Measurements from ENCODE around the gene FASN. TPM values are rescaled to one million over a fixed set of nuclear protein-coding genes. Genes with fewer than 3 reads are reported as not detected.

The FASN gene
- total and polyA plus RNA-seq, 2 of the 13 experiments (the other 11 are each of a cell fraction or from before 2014, with no cell fraction given), result 51.7 to 101 TPM

DNA sequence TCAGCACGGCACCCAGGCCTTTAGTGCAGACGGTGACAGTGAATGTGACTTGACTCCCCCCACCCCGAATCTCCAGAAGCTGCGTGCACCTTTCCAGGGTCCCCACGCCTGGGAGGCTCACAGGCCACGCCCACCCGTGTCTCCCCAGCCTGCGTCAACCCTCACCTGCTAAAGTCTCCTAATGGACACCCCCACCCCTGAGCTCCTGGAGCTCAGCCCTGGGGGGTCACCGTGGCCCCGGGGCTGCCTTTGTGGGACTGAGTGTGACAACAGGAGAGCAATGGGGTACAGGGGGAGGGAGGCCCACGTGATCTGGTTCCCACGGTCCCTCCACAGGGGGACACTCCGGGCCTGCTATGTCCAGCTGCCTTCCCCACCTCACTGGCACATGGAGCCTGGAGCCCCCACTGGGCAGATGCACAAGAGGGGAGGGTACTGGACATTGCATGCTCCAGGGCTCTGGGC, 7.4 kb upstream of the FASN start (continued):
- TF ChIP-seq, protein P1, sequence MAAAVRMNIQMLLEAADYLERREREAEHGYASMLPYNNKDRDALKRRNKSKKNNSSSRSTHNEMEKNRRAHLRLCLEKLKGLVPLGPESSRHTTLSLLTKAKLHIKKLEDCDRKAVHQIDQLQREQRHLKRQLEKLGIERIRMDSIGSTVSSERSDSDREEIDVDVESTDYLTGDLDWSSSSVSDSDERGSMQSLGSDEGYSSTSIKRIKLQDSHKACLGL (CRISPR knock-in tag; IDR thresholded peaks at IDR 0.05), result no peak
- TF ChIP-seq RELA (CRISPR knock-in tag; IDR thresholded peaks at IDR 0.05) (no peak), NCOA2 (CRISPR knock-in tag; IDR thresholded peaks at IDR 0.05) (no peak), ZC3H13 (CRISPR knock-in tag; IDR thresholded peaks at IDR 0.05) (peak; percentile 17; the same call in 1 of the 2 replicates)
- TF ChIP-seq, protein P2, sequence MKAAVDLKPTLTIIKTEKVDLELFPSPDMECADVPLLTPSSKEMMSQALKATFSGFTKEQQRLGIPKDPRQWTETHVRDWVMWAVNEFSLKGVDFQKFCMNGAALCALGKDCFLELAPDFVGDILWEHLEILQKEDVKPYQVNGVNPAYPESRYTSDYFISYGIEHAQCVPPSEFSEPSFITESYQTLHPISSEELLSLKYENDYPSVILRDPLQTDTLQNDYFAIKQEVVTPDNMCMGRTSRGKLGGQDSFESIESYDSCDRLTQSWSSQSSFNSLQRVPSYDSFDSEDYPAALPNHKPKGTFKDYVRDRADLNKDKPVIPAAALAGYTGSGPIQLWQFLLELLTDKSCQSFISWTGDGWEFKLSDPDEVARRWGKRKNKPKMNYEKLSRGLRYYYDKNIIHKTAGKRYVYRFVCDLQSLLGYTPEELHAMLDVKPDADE (CRISPR knock-in tag; IDR thresholded peaks at IDR 0.05), result no peak
- TF ChIP-seq, protein P3, sequence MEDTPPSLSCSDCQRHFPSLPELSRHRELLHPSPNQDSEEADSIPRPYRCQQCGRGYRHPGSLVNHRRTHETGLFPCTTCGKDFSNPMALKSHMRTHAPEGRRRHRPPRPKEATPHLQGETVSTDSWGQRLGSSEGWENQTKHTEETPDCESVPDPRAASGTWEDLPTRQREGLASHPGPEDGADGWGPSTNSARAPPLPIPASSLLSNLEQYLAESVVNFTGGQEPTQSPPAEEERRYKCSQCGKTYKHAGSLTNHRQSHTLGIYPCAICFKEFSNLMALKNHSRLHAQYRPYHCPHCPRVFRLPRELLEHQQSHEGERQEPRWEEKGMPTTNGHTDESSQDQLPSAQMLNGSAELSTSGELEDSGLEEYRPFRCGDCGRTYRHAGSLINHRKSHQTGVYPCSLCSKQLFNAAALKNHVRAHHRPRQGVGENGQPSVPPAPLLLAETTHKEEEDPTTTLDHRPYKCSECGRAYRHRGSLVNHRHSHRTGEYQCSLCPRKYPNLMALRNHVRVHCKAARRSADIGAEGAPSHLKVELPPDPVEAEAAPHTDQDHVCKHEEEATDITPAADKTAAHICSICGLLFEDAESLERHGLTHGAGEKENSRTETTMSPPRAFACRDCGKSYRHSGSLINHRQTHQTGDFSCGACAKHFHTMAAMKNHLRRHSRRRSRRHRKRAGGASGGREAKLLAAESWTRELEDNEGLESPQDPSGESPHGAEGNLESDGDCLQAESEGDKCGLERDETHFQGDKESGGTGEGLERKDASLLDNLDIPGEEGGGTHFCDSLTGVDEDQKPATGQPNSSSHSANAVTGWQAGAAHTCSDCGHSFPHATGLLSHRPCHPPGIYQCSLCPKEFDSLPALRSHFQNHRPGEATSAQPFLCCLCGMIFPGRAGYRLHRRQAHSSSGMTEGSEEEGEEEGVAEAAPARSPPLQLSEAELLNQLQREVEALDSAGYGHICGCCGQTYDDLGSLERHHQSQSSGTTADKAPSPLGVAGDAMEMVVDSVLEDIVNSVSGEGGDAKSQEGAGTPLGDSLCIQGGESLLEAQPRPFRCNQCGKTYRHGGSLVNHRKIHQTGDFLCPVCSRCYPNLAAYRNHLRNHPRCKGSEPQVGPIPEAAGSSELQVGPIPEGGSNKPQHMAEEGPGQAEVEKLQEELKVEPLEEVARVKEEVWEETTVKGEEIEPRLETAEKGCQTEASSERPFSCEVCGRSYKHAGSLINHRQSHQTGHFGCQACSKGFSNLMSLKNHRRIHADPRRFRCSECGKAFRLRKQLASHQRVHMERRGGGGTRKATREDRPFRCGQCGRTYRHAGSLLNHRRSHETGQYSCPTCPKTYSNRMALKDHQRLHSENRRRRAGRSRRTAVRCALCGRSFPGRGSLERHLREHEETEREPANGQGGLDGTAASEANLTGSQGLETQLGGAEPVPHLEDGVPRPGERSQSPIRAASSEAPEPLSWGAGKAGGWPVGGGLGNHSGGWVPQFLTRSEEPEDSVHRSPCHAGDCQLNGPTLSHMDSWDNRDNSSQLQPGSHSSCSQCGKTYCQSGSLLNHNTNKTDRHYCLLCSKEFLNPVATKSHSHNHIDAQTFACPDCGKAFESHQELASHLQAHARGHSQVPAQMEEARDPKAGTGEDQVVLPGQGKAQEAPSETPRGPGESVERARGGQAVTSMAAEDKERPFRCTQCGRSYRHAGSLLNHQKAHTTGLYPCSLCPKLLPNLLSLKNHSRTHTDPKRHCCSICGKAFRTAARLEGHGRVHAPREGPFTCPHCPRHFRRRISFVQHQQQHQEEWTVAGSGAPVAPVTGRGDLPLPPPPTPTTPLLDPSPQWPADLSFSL (CRISPR knock-in tag; IDR thresholded peaks at IDR 0.05), result no peak
- TF ChIP-seq, protein P4, sequence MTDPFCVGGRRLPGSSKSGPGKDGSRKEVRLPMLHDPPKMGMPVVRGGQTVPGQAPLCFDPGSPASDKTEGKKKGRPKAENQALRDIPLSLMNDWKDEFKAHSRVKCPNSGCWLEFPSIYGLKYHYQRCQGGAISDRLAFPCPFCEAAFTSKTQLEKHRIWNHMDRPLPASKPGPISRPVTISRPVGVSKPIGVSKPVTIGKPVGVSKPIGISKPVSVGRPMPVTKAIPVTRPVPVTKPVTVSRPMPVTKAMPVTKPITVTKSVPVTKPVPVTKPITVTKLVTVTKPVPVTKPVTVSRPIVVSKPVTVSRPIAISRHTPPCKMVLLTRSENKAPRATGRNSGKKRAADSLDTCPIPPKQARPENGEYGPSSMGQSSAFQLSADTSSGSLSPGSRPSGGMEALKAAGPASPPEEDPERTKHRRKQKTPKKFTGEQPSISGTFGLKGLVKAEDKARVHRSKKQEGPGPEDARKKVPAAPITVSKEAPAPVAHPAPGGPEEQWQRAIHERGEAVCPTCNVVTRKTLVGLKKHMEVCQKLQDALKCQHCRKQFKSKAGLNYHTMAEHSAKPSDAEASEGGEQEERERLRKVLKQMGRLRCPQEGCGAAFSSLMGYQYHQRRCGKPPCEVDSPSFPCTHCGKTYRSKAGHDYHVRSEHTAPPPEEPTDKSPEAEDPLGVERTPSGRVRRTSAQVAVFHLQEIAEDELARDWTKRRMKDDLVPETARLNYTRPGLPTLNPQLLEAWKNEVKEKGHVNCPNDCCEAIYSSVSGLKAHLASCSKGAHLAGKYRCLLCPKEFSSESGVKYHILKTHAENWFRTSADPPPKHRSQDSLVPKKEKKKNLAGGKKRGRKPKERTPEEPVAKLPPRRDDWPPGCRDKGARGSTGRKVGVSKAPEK (CRISPR knock-in tag; IDR thresholded peaks at IDR 0.05; ENCODE audit: borderline replicate concordance), result 0 out of 2 replicates have a peak, but pooled peaks have one; percentile 55

Data from HepG2 (cell line).